GM19035 (cell line): ENCODE results near the gene RETN.

Experiments
- ATAC-seq: cut with Tn5 transposase; IDR thresholded peaks from one replicate; pipeline ENCODE4 v1.9.1; 2021; ENCODE audit not compliant: unreplicated experiment

Gene RETN

GRCh38 chr19:7705387-7706187 is 36.7 kb downstream of the RETN start:
- ATAC-seq: peak; percentile 46

GRCh38 chr19:7706188-7706954 is 37.5 kb downstream of the RETN start:
- ATAC-seq: no peak

- ATAC-seq: no peak
Observed at GRCh38 chr19:7706955-7707456, 38.2 kb downstream of the RETN start.

- ATAC-seq: no peak
Observed at GRCh38 chr19:7709932-7710460, 41.1 kb downstream of the RETN start.

GRCh38 chr19:7710616-7711015 is 41.8 kb downstream of the RETN start:
- no peak for ATAC-seq

GRCh38 chr19:7715671-7716070 is 46.8 kb downstream of the RETN start:
- ATAC-seq: no peak

GRCh38 chr19:7716762-7717161 is 47.9 kb downstream of the RETN start:
- ATAC-seq: no peak

- ATAC-seq: no peak
Observed at GRCh38 chr19:7718668-7719067, 49.8 kb downstream of the RETN start.
